Osteocyte (in vitro differentiated cells): ENCODE measurements around the gene FGD5. TPM values are rescaled to one million over a fixed set of nuclear protein-coding genes. Genes with fewer than 3 reads are reported as not detected.
"Not testable (repeated sequence)": the region's sequence is repeated elsewhere in the genome, so short reads cannot be mapped to it uniquely, and the experiment has no call there.

ENCODE experiments used
- DNase-seq: peaks from one replicate; pipeline ENCODE4 v3.0.0; 2021; ENCODE audit warnings: mixed read lengths; ENCODE audit not compliant: unreplicated experiment; ENCODE audit errors: extremely low spot score
- H3K27ac Mint-ChIP-seq: one replicate; pipeline ENCODE4 v1.8.0; 2021; ENCODE audit warnings: mild to moderate bottlenecking, mixed read lengths; ENCODE audit not compliant: unreplicated experiment
- H3K27me3 Mint-ChIP-seq: one replicate; pipeline ENCODE4 v1.8.0; 2021; ENCODE audit warnings: mixed read lengths; ENCODE audit not compliant: unreplicated experiment
- H3K36me3 Mint-ChIP-seq: one replicate; pipeline ENCODE4 v1.8.0; 2021; ENCODE audit warnings: mixed read lengths; ENCODE audit not compliant: unreplicated experiment
- H3K4me1 Mint-ChIP-seq: one replicate; pipeline ENCODE4 v1.8.0; 2021; ENCODE audit warnings: mixed read lengths; ENCODE audit not compliant: unreplicated experiment
- H3K4me3 Mint-ChIP-seq: one replicate; pipeline ENCODE4 v1.8.0; 2021; ENCODE audit warnings: mild to moderate bottlenecking, moderate library complexity, mixed read lengths; ENCODE audit not compliant: unreplicated experiment
- H3K9me3 Mint-ChIP-seq: one replicate; pipeline ENCODE4 v1.8.0; 2021; ENCODE audit warnings: mixed read lengths; ENCODE audit not compliant: unreplicated experiment
- CTCF ChIP-seq: fragments of 200-600 bp; sonication (generic); IDR thresholded peaks from 2 replicates; pipeline ENCODE4 v1.5.0; 2021; ENCODE audit warnings: antibody characterized with exemption, mild to moderate bottlenecking, moderate library complexity
- total RNA-seq: library from RNA; stranded (reverse); gene quantifications from 2 replicates; pipeline ENCODE4 v1.2.1, GENCODE V29; 2021

FGD5 gene
- total RNA-seq, 1 donor from 2014 or later = not detected

- no peak for DNase-seq
- H3K36me3 Mint-ChIP-seq = no peaks in the 10 kb centered on the region
- H3K4me3 Mint-ChIP-seq = no peak overlapping the region
- H3K27me3 Mint-ChIP-seq = peaks cover 67% of the 10 kb centered on the region
- no peaks in the 10 kb centered on the region for H3K9me3 Mint-ChIP-seq
- no peak for TF ChIP-seq CTCF
- peaks cover 3% of the 10 kb centered on the region for H3K4me1 Mint-ChIP-seq
- no peak overlapping the region for H3K27ac Mint-ChIP-seq
These were observed 10.7 kb upstream of the FGD5 start for GRCh38 chr3:14808025-14808424.

- TF ChIP-seq CTCF = no peak
- no peak overlapping the region for H3K4me3 Mint-ChIP-seq
- no peak overlapping the region for H3K27ac Mint-ChIP-seq
- DNase-seq = no peak
- H3K9me3 Mint-ChIP-seq = no peaks in the 10 kb centered on the region
- peaks cover 70% of the 10 kb centered on the region for H3K27me3 Mint-ChIP-seq
- H3K36me3 Mint-ChIP-seq = no peaks in the 10 kb centered on the region
- peaks cover 3% of the 10 kb centered on the region for H3K4me1 Mint-ChIP-seq
These were observed 10.1 kb upstream of the FGD5 start for GRCh38 chr3:14808502-14809266.

GRCh38 chr3:14809611-14810010, 9.2 kb upstream of the FGD5 start:
- not testable (repeated sequence) for H3K9me3 Mint-ChIP-seq, H3K4me3 Mint-ChIP-seq, H3K36me3 Mint-ChIP-seq, H3K27ac Mint-ChIP-seq, DNase-seq, H3K4me1 Mint-ChIP-seq
- H3K27me3 Mint-ChIP-seq = peaks cover 74% of the 10 kb centered on the region

- no peaks in the 10 kb centered on the region for H3K9me3 Mint-ChIP-seq
- peaks cover 3% of the 10 kb centered on the region for H3K4me1 Mint-ChIP-seq
- peaks cover 74% of the 10 kb centered on the region for H3K27me3 Mint-ChIP-seq
- no peaks in the 10 kb centered on the region for H3K36me3 Mint-ChIP-seq
- H3K4me3 Mint-ChIP-seq = no peak overlapping the region
- TF ChIP-seq CTCF = no peak
- no peak overlapping the region for H3K27ac Mint-ChIP-seq
- DNase-seq = no peak
These were observed 8.5 kb upstream of the FGD5 start for GRCh38 chr3:14810070-14810791.

- H3K27me3 Mint-ChIP-seq = peaks cover 74% of the 10 kb centered on the region
- no peak overlapping the region for H3K27ac Mint-ChIP-seq
- peaks cover 3% of the 10 kb centered on the region for H3K4me1 Mint-ChIP-seq
- H3K36me3 Mint-ChIP-seq = no peaks in the 10 kb centered on the region
- H3K9me3 Mint-ChIP-seq = no peaks in the 10 kb centered on the region
- peak overlapping the region; percentile 61 for H3K4me3 Mint-ChIP-seq
- no peak for TF ChIP-seq CTCF
- no peak for DNase-seq
These were observed 7.7 kb upstream of the FGD5 start for GRCh38 chr3:14810801-14811661.
